Measurements from ENCODE around the gene RFPL3. TPM values are rescaled to one million over a fixed set of nuclear protein-coding genes. Genes with fewer than 3 reads are reported as not detected.

RFPL3 gene
- total and polyA plus RNA-seq, 12 donors, result not detected

- intact Hi-C loops (cut with DNase I), result loop anchor here in 1 of 10 donors (10.0 kb wide), 1 partner anchor 411 kb away; no protein-coding TSS in a partner anchor
- ATAC-seq, result no peak
- no peaks in the 10 kb centered on the region for H3K4me1 ChIP-seq
- TF ChIP-seq, protein P1, sequence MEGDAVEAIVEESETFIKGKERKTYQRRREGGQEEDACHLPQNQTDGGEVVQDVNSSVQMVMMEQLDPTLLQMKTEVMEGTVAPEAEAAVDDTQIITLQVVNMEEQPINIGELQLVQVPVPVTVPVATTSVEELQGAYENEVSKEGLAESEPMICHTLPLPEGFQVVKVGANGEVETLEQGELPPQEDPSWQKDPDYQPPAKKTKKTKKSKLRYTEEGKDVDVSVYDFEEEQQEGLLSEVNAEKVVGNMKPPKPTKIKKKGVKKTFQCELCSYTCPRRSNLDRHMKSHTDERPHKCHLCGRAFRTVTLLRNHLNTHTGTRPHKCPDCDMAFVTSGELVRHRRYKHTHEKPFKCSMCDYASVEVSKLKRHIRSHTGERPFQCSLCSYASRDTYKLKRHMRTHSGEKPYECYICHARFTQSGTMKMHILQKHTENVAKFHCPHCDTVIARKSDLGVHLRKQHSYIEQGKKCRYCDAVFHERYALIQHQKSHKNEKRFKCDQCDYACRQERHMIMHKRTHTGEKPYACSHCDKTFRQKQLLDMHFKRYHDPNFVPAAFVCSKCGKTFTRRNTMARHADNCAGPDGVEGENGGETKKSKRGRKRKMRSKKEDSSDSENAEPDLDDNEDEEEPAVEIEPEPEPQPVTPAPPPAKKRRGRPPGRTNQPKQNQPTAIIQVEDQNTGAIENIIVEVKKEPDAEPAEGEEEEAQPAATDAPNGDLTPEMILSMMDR (IDR thresholded peaks at IDR 0.05), result no peak
- no peak for DNase-seq
- no peaks in the 10 kb centered on the region for H3K9me3 ChIP-seq
- H3K36me3 ChIP-seq, result peaks cover 0 to 56% (median 23%) of the 10 kb centered on the region in 9 donors
- no peak overlapping the region for H3K27ac ChIP-seq
- WGBS, 2 donors, result 98 to 100% methylated on average over 1 of the region's 1 CpG
- H3K4me3 ChIP-seq, result no peak overlapping the region
- H3K27me3 ChIP-seq, result no peaks in the 10 kb centered on the region
Observed at GRCh38 chr22:32385681-32386080, 28.0 kb downstream of the RFPL3 start.

- no peak for DNase-seq
- H3K36me3 ChIP-seq, result peaks cover 0 to 96% (median 61%) of the 10 kb centered on the region in 9 donors
- H3K4me1 ChIP-seq, result no peaks in the 10 kb centered on the region
- 74 to 82% methylated on average over 4 of the region's 4 CpGs for WGBS, 2 donors
- no peak for ATAC-seq
- TF ChIP-seq, protein P1 (IDR thresholded peaks at IDR 0.05), result peak in 7 of 9 donors; percentile 20 to 53 (median 44)
- intact Hi-C loops (cut with DNase I), result loop anchor here in 2 of 10 donors (10.0 kb wide), 1 partner anchor 415 kb away; no protein-coding TSS in a partner anchor
- H3K27me3 ChIP-seq, result no peaks in the 10 kb centered on the region
- no peak overlapping the region for H3K4me3 ChIP-seq
- no peaks in the 10 kb centered on the region for H3K9me3 ChIP-seq
- H3K27ac ChIP-seq, result no peak overlapping the region
Observed at GRCh38 chr22:32389685-32390084, 32.0 kb downstream of the RFPL3 start.

GRCh38 chr22:32395107-32395506 is 37.4 kb downstream of the RFPL3 start:
- H3K27me3 ChIP-seq, result no peaks in the 10 kb centered on the region
- H3K9me3 ChIP-seq, result no peaks in the 10 kb centered on the region
- WGBS, 2 donors, result 91 to 95% methylated on average over 5 of the region's 5 CpGs
- H3K27ac ChIP-seq, result no peak overlapping the region
- DNase-seq, result no peak
- TF ChIP-seq, protein P1 (IDR thresholded peaks at IDR 0.05), result no peak
- intact Hi-C loops (cut with DNase I), result loop anchor here in 1 of 10 donors (10.0 kb wide), 1 partner anchor 420 kb away; no protein-coding TSS in a partner anchor
- H3K4me1 ChIP-seq, result no peaks in the 10 kb centered on the region
- ATAC-seq, result no peak
- H3K36me3 ChIP-seq, result peaks cover 3 to 100% (median 84%) of the 10 kb centered on the region in 9 donors
- no peak overlapping the region for H3K4me3 ChIP-seq

DNA sequence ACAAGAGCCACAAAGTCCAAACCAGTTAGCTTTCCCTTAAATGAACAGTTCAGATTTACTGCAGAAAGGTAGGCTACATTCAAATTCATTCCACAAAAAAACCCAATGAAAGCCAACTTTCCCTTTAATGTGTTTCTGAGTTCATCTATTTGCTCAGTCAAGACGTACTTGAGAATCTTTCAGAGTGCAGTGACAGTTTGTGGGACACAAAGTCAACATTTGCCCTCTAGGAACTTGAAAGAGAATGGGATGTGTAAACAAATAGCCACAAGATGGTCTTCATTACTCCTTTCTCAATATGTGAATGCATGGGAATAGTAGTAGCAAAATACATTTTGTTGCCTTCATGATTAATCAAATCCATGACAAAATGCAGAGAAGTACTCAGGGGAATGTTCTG is 38.6 kb downstream of the RFPL3 start:
- peaks cover 3 to 100% (median 91%) of the 10 kb centered on the region in 9 donors for H3K36me3 ChIP-seq
- no peak for ATAC-seq
- DNase-seq, result no peak
- no peaks in the 10 kb centered on the region for H3K27me3 ChIP-seq
- no peaks in the 10 kb centered on the region for H3K9me3 ChIP-seq
- WGBS, 2 donors, result 97% methylated on average over 1 of the region's 1 CpG
- TF ChIP-seq, protein P1 (IDR thresholded peaks at IDR 0.05), result no peak
- H3K4me1 ChIP-seq, result no peaks in the 10 kb centered on the region
- intact Hi-C loops (cut with DNase I), result loop anchor here in 1 of 10 donors (10.0 kb wide), 1 partner anchor 421 kb away; no protein-coding TSS in a partner anchor
- no peak overlapping the region for H3K27ac ChIP-seq
- no peak overlapping the region for H3K4me3 ChIP-seq
